Endometrial microvascular endothelial cells (primary cell): ENCODE data around the gene CCDC167. TPM values are rescaled to one million over a fixed set of nuclear protein-coding genes. Genes with fewer than 3 reads are reported as not detected.

Experiments
- in situ Hi-C: cut with HindIII; loops from 2 replicates; pipeline ENCODE4 v1.10.0; 2017; ENCODE audit warnings: low sequenced_read_pairs, low pct_unique_long_range_greater_than_20kb; ENCODE audit errors: inconsistent ontology term
- total RNA-seq: library from RNA; depleted of rRNA; stranded (reverse); fragments of >200 nt; gene quantifications from one replicate; pipeline ENCODE4 v1.2.3, GENCODE V29; 2015; ENCODE audit errors: inconsistent ontology term

CCDC167 gene
- total RNA-seq, 1 donor from 2014 or later = 55.6 TPM

DNA sequence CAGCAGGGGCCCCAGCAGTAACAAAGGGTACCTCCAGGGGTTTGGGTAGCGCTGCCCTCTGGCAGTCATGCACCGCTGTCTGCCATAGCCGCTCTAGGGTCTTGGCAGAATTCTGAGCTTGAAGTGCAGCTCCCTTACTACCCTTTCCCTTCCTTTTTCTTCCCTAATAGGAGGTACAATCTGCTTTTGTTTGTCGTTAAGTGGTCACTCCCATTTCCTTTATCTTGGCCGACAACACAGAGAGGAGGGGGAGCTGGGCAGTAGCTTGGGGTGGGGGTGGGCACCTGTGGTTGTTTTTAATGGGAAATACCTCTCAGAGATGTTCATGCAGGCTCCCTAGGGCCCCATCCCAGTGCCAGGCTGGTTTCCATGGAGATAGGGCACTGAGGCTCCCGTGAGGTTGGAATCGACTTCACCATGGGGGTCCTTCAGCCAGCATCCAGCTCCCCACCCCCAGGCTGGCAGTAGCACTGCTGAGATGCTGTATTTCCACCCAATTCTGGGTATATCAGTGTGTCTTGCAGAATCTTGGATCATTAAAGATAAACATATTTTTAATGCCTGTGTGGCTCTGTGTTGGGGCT is 18.6 kb downstream of the CCDC167 start:
- in situ Hi-C loops = no loop called here

DNA sequence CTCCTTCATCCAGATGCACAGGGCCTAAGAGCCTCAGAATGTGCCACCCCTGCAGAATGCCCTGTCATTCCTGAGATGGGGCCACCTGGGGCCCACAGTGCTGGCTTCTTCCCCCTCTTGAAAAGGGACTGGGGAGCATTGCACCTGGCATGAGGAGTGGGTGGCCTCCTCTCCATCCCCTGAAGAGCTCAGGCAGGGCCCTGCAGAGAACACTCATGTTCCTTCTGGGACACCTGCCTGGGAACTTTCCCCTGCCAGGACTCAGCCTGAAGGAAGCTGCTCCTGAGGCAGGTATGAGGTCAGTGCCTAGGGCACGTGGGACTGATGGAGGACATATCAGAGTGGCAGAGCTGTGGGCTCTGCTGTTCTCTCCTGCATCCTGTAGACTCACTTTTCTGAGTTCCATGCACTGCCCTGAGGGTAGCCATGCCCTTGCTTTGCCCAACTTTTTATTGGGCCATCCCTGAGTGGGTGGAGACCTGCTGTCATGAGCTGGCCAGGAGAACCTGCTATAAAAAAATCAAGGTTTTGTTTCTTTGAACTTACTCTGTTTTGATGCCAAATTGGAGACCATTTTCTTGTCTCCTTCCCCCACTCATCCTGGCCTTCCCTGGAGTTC is 19.5 kb downstream of the CCDC167 start:
- in situ Hi-C loops = no loop called here

DNA sequence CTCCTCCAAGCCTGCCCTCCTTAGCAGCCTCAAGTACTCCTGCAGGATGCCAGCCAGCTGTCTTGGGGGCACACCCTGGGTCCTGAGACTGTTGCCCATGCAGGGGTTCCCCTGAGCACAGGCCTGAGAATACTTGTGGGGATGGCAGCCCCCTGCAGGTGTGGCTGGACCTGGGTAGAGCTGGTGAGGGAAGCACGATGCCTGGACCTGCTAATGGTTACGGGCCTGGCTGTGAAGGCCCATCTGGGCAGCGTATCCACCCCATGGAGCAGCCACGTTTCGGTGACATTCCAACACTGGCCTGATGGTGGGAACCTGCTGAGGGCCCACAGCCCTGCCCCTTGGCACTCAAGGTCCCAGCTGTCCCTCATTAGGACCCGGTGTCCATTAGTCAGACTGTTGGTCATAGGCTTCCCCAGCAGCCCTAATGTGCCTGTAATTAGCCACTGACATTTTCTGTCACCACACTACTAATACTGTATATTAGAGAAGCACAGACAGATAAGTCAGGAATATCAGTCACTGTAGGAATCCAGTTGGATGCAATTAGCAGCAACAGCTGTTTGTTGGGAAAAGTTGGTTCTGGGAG is 20.3 kb downstream of the CCDC167 start:
- in situ Hi-C loops = no loop called here

DNA sequence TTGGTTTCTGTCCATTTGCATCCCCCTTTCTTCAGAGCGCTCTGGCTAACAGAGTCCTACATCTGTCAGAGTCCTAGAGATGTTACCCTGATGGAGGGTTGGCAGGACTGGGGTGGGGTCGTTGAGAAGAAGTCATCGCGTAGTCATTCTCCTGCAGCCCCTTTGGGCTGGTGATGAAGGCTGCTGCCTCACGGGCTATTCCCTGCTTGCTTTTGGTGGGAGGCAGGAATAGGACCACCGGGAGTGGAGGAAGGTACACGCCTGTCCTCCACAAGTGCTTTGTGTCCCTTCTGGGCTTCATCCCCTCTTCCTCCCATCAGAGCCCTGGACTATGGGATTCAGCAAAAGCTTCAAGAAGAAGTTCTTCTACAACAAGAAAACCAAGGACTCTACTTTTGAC is 20.9 kb downstream of the CCDC167 start:
- in situ Hi-C loops = no loop called here

DNA sequence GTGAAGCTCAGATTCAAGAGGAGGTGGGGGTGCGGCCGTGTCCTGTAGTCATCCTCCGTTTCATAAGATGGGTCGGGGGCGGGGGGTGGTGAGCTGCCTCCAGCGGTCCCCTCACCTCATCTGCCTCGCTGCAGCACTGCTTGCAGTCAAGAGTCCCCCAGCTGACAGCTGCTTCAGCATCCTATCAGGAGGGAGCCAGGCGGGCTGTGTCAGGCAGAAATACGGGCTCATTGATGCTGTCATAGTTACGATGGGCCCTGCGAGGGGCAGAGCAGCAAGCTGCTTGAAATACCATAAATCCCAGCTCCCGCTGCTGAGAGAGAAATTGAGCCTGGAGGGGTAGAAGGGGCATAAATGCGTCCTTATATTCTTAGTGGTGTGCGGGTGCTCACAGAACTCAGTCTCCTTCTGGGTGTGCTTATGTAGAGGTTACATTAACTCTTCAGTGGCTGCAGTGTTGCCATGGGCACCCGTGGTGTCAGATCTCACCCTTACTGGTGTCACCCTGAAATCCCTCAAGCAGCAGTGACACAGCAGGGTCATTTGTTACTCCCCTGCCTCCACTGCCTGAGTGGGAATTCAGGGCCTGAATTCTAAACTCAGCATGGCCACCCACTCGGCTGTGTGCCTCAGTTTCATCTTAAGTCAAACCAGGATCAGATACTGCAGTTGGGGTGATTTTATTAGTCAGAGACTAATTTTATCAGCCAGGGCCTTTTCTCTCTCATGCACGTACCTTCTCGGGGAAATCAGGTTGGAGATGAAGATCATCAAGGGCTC is 21.8 kb downstream of the CCDC167 start:
- in situ Hi-C loops = no loop called here

DNA sequence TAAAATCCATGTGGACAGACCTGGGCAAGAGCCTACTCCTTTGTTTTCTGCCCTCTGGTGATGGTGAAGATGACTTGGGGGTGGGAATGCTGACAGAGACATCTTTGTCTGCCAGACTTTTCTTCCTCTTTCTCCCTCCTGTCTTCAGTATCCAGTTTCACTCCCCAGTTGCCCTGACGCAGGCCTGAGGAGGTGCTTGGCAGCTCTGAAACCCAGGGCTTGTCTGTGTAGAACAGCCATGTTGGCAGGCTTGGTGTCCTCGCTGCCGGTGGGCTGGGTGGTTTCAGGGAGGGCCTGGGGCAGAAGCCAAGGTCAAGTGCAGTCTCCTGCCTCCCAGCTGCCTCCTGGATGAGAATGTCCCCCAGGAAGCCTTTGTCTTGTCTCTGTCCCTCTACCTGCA is 22.5 kb downstream of the CCDC167 start:
- in situ Hi-C loops = no loop called here

DNA sequence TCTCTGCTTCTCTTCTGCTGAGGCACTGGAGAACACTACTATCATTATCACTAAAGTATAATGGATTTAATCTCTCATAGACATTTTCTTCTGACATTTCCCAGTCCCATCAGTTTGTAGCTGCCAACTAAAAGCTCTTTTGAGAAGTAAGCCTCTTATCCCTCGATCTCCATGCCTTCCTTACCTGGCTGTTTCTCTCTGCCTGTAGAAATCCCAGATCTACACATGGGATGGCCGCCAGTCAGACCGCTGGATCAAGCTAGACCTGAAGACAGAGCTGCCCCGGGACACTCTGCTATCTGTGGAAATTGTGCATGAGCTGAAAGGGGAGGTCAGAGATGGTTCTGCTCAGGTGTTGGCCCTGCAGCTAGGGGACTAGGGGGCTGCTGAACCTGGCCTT is 25.4 kb downstream of the CCDC167 start:
- in situ Hi-C loops = no loop called here

DNA sequence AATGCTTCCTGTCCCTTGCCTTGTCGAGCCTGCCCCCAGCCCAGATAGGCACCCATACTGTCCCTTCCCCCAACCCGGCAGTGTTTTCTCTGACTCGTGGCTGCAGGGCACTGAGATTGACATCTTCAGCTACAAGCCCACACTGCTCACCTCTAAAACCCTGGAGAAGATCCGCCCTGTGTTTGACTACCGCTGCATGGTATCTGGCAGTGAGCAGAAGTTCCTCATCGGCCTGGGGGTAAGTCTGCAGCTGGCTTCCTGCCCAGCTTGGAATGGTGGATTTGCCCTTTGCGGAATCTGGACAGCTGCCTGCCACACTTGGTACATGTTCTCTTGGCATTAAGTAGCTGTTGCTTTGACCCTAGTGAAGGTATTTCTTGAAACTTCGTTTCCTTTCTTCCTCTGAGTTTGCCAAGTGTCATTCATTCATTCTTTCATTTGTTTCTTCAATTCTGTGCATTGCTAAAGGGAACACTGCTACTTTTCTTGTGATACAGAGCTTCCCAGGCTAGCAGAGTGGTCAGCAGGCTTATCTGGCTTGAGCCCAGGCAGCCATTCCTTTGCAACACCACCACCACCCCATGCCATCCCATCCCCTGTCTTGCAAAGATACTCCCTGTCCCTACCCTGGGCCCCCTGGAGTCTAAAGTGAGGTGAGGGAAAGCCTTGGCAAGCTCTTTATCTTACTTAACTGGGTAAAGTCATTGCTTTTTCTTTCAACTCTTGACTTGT is 26.2 kb downstream of the CCDC167 start:
- in situ Hi-C loops = no loop called here

DNA sequence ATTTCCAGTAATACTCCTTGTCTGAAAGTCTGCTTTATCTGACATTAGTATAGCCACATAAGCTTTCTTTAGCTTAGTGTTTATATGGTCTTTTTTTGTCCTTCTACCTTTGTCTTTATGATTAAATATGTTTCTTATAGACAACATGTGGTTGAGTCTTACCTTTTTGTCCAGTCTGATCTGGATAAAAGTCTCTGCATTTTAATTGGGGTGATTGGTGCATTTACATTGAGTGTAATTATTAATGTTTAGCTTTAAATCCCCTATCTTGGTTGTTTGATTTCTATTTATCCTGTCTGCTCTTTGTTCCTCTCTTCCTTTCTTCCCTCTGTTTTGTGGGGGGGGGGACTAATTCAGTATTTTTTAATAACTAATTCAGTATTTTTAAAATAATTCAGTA is 32.0 kb downstream of the CCDC167 start:
- in situ Hi-C loops = no loop called here

DNA sequence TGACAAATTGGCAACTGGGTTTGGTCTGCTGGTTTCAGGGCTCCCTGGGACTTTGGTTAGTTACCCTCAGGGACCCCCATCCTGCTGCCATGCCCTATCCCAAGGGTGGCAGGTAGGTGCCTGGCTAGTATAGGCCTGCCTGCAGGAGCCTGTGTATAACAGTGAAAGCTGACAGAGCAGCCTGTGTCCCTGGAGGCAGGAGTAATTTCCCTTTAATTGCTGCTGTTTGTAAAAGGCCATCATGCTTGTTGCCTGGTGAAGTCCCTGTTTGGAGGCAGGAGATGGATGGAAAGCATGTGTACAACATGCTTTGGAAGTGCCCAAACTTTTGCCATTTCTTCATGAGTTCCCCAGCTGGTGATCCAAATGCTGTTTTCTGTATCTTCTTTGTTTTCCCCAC is 36.6 kb downstream of the CCDC167 start:
- in situ Hi-C loops = no loop called here

DNA sequence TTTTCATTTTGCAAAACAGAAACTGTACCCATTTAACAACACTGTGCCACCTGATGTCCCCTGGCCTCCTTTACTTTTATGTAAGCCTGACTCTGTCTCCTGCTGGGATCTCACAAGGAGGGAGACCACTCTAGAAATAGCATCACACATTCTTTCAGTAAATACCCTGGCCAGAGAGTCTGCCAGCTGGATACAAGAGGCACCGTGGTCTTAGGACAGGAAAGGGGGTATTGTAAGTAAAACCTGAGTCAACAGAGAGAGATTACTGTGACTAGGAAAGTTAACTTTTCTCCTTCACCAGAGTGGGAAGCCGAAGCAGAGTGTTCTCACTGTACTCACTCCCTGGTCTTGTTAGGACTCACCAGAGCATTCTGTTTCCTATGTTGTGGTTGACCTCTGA is 38.9 kb downstream of the CCDC167 start:
- in situ Hi-C loops = no loop called here

DNA sequence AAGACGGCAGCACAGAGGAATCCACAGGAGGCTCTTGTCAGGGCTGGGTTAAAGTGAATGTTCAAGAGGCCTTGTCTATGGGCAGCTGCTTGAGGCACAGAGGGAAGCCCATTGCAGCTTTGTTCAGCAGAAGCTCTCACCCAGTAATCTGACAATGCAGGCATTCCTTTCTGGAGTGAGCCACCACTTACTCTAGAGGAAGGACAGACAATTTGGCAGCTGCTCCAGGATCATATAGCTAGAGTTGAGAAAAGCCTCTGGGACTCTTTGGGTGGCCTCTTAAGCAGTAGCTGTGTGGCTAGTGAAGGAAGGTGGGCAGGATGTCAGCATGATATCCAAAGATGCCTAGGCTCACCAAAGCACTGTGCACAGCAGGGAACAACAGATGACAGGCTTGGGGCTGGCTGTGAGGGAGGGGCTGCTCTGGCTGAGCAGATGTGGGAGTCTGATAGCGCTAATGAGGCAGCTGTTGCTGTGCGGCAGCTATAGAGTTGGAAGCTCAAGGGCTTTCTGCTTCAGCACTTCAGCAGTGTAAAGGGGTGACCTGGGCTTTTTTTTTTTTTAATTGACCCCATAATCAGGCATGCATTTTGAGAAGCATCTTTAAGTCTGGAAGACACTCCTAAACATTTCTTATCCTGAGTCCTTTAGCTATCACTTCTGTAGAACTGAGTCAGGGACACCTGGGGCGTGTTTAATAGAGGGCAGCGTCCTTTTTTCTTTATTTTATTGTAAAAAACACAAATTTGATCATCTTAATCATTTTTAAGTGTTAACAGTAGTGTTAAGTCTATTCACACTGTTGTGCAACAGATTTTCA is 39.5 kb downstream of the CCDC167 start:
- in situ Hi-C loops = no loop called here

DNA sequence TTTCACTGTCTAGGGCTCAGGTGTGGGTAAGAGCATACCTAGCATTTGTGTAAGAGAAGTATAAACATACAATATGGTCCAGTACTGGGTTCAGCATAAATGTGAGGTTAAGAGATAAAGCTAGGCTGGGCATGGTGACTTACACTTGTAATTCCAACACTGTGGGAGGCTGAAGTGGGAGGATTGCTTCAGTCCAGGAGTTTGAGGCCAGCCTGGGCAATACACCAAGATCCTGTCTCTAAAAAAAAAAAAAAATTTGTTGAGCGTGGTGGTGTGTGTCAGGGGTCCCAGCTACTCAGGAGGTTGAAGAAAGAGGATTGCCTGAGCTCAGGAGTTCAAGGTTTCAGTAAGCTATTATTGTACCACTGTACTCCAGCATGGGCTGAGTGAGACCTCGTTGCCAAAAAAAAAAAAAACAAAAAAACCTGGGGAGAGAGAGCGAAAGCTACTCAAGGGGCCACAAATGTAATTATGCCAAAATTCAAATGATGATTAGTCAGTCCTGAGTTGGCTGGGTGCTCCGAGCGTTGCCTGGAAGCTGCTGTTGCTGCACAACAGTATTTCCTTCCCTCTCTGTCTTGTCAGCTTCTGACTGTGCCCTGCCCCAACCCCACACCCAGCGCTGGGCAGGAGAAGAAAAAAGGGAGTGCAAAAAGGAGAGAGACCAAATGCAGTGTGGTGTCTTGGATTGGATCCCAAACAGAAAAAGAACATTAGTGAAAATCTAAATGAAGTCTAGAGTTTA is 42.7 kb downstream of the CCDC167 start:
- in situ Hi-C loops = no loop called here

DNA sequence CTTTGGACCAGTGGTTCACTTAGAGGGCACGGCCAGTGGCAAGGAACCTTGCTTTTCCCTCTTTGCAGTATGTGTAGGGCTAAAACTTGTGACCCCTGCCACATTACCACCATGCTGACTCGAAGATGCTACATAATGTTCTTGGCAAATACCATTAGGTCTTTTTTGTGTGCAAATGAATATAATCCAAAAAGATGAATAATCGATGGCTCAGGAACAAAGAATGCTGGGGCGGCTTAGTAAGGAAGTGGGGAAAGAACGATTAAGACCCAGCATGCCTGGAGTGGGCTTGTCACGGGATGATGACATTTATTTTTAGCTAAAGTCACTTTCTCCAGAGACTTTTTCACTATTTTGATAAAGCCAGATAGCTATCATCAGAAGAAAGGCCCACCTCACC is 43.6 kb downstream of the CCDC167 start:
- in situ Hi-C loops = no loop called here

DNA sequence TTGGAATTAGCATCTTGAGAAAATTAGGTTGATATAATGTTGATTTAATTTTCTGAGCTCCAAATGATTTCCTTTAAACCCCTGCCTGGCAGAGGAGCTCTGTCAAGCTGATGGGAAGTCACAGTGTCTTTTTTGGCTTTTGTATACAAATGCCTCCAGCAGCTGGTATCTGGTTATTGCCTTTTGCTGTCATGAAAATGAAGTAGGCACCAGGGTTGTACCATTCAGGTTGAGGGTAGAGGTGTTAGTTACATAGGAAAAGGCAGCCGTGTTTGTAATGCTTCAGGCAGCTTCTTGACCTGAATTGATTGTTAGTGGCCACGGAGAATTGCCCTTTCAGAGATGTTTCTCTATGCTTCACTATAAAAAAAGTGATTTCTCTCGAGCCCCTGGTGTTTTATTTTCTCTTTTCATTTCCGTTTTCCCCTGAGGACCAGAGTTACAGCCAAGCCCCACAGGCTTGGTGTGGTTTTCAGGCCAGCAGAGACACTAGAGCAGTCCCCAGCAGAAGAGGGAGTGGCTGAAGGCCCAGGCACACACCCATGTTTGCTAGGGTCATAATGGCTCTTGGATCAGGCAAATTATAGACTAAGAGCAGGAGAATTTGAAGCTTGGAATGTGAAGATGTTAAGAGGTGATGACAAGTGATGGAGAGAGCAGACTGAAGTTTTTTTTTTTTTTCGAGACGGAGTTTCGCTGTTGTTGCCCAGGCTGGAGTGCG is 45.1 kb downstream of the CCDC167 start:
- in situ Hi-C loops = no loop called here

DNA sequence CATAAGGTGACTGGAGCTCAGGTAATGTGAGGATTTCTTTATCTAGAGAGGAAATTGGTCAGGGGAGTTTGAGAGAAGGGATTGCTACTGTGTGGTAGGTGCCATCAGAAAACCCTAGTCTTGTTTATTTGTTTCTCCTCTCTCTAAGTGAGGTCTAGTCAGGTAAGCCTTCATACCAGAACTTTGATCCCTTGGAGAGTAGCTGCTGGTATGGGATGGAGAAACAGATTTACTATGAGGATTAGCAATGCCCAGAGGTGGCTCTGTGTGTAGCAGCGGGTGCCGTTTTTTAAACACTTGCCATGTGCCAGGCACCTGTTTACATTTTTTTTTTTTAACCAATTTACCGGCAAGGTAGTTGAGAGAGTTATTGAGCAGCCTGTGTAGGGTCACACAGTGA is 47.2 kb downstream of the CCDC167 start:
- in situ Hi-C loops = no loop called here

DNA sequence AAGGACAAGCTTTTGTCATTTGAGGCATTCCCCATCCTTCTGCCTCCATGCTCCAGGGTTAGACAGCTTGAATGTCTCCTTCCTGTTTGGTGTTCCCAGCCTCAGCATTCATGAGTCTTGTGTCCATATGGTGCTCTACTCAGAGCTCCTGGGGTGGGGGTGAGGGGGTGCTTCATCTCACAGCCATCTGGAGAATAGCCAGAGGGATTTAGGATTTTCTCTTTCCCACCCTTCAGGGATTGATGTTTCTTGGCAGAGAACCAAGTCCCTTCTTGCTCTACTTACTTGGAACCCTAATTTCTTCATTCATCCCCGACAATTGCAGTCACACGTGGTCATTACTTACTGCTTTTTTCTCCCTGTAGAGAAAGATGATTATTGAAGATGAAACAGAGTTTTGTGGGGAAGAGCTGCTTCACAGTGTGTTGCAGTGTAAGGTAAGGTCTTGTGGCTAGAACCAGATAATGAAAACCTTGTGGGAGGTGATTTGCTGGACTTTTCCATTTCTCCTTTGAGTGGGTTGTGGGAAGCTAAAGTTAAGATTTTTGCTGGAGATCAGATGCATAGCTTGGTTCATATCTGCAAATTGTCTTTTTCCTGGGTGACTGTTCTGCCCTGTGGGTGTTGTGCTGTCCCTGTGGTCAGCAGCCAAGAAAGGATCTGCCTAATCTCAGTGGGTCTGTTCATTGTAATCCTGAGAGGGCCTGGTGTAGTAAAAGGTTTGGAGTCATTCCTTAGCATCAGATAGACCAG is 48.1 kb downstream of the CCDC167 start:
- in situ Hi-C loops = no loop called here
